ENCODE measurements around the gene DACH2.

DNA sequence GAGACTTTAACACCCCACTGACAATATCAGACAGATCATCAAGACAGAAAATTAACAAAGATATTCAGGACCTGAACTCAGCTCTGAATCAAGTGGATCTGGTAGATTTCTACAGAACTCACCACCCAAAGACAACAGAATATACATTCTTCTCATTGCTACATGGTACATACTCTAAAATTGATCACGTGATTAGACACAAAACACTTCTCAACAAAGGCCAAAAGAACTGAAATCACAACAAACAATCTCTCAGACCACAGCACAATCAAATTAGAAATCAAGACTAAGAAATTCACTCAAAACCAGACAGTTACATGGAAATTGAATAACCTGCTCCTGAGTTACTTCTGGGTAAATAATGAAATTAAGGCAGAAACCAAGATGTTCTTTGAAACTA lies 49.6 kb downstream of the DACH2 start:
- TF ChIP-seq EZH2 (IDR thresholded peaks at IDR 0.05) (no peak), POLR2AphosphoS5 (IDR thresholded peaks at IDR 0.05; ENCODE audit: borderline replicate concordance, low read depth, low read length) (no peak)
